SK-N-SH treated with all-trans-retinoic acid at 6 μM for 48 hours (cell line): ENCODE data around the gene MYD88.

Experiments used
- ATAC-seq: fragments of 200-7000 bp; cut with Tn5 transposase; 3 replicates; pipeline ENCODE4 v1.9.1; 2020; ENCODE audit warnings: mild to moderate bottlenecking, moderate library complexity
- ARNTL ChIP-seq: fragments of 450-650 bp; formaldehyde crosslinking; IDR thresholded peaks from 2 replicates; pipeline ENCODE4 v1.5.0; 2020; ENCODE audit warnings: low read depth, mild to moderate bottlenecking, moderate library complexity, borderline replicate concordance
- BACH2 ChIP-seq: fragments of 250-450 bp; sonication (Bioruptor Pico); IDR thresholded peaks from 2 replicates; pipeline ENCODE4 v1.9.0; 2021; ENCODE audit warnings: mild to moderate bottlenecking, borderline replicate concordance
- CREB5 ChIP-seq: fragments of 250-450 bp; sonication (Bioruptor Pico); IDR thresholded peaks from 2 replicates; pipeline ENCODE4 v1.5.1; 2020; ENCODE audit warnings: low read depth, mild to moderate bottlenecking, moderate library complexity
- CSRNP3 ChIP-seq: fragments of 250-450 bp; sonication (Bioruptor Pico); IDR thresholded peaks from 2 replicates; pipeline ENCODE4 v1.5.1; 2021; ENCODE audit warnings: mild to moderate bottlenecking, moderate library complexity
- ESRRG ChIP-seq: fragments of 250-450 bp; sonication (Bioruptor Pico); IDR thresholded peaks from 2 replicates; pipeline ENCODE4 v1.6.1; 2021; ENCODE audit warnings: mild to moderate bottlenecking
- GLIS3 ChIP-seq: fragments of 250-450 bp; sonication (Bioruptor Pico); IDR thresholded peaks from 2 replicates; pipeline ENCODE4 v1.5.0; 2020; ENCODE audit warnings: mild to moderate bottlenecking, moderate library complexity
- ISL1 ChIP-seq: fragments of 250-450 bp; sonication (Bioruptor Pico); IDR thresholded peaks from 2 replicates; pipeline ENCODE4 v2.1.2; 2022; ENCODE audit warnings: mild to moderate bottlenecking, moderate library complexity
- OSR1 ChIP-seq: fragments of 250-450 bp; sonication (Bioruptor Pico); IDR thresholded peaks from 2 replicates; pipeline ENCODE4 v1.8.0; 2022; ENCODE audit warnings: moderate library complexity, mild to moderate bottlenecking, inconsistent platforms
- PATZ1 ChIP-seq: fragments of 250-450 bp; sonication (Bioruptor Pico); IDR thresholded peaks from 2 replicates; pipeline ENCODE4 v1.8.0; 2020; ENCODE audit warnings: mild to moderate bottlenecking, moderate library complexity, borderline replicate concordance
- POU6F1 ChIP-seq: fragments of 250-450 bp; sonication (Bioruptor Pico); IDR thresholded peaks from 2 replicates; pipeline ENCODE4 v1.8.0; 2021; ENCODE audit warnings: low read depth, mild to moderate bottlenecking, moderate library complexity, borderline replicate concordance
- PPARA ChIP-seq: fragments of 250-450 bp; sonication (Bioruptor Pico); IDR thresholded peaks from 2 replicates; pipeline ENCODE4 v1.5.0; 2020; ENCODE audit warnings: mild to moderate bottlenecking, borderline replicate concordance
- SNAI2 ChIP-seq: fragments of 250-450 bp; sonication (Bioruptor Pico); IDR thresholded peaks from 2 replicates; pipeline ENCODE4 v1.5.0; 2020; ENCODE audit warnings: mild to moderate bottlenecking, moderate library complexity
- TCF4 ChIP-seq: fragments of 250-450 bp; sonication (Bioruptor Pico); IDR thresholded peaks from 2 replicates; pipeline ENCODE4 v1.8.0; 2021; ENCODE audit warnings: mild to moderate bottlenecking, moderate library complexity, borderline replicate concordance
- TOX ChIP-seq: fragments of 250-450 bp; sonication (Bioruptor Pico); IDR thresholded peaks from 2 replicates; pipeline ENCODE4 v1.8.0; 2021; ENCODE audit warnings: mild to moderate bottlenecking, moderate library complexity, borderline replicate concordance
- TSHZ2 ChIP-seq: fragments of 250-450 bp; sonication (Bioruptor Pico); IDR thresholded peaks from 2 replicates; pipeline ENCODE4 v1.5.0; 2020; ENCODE audit warnings: mild to moderate bottlenecking, moderate library complexity
- ZC3H10 ChIP-seq: fragments of 250-450 bp; sonication (Bioruptor Pico); IDR thresholded peaks from 2 replicates; pipeline ENCODE4 v1.5.1; 2021; ENCODE audit warnings: mild to moderate bottlenecking, moderate library complexity
- ZFP3 ChIP-seq: fragments of 250-450 bp; sonication (Bioruptor Pico); IDR thresholded peaks from 2 replicates; pipeline ENCODE4 v1.5.0; 2020; ENCODE audit warnings: mild to moderate bottlenecking, moderate library complexity
- ZNF565 ChIP-seq: fragments of 450-650 bp; formaldehyde crosslinking; conservative IDR thresholded peaks from 2 replicates; pipeline ENCODE4 v1.5.0; 2020; ENCODE audit warnings: low read depth, mild to moderate bottlenecking, moderate library complexity
- ZNF70 ChIP-seq: fragments of 450-650 bp; formaldehyde crosslinking; IDR thresholded peaks from 2 replicates; pipeline ENCODE4 v1.5.0; 2020; ENCODE audit warnings: mild to moderate bottlenecking, moderate library complexity
- ZNF8 ChIP-seq: fragments of 450-650 bp; formaldehyde crosslinking; IDR thresholded peaks from 2 replicates; pipeline ENCODE4 v1.5.0; 2020; ENCODE audit warnings: mild to moderate bottlenecking, moderate library complexity

MYD88 gene

GRCh38 chr3:38141952-38142273, 3.5 kb downstream of the MYD88 start:
- TF ChIP-seq ZFP3 (no peak), TCF4 (CRISPR knock-in tag) (no peak), CSRNP3 (no peak), ZNF70 (no peak), PPARA (CRISPR knock-in tag) (no peak), ISL1 (CRISPR knock-in tag) (no peak), PATZ1 (CRISPR knock-in tag) (no peak), BACH2 (no peak), POU6F1 (no peak), OSR1 (CRISPR knock-in tag) (no peak)
- ATAC-seq = no peak

- ATAC-seq = no peak
- TF ChIP-seq ISL1 (CRISPR knock-in tag) = no peak
- no peak for TF ChIP-seq CSRNP3
- TF ChIP-seq PATZ1 (CRISPR knock-in tag) = no peak
- no peak for TF ChIP-seq ZNF565
- no peak for TF ChIP-seq PPARA (CRISPR knock-in tag)
- no peak for TF ChIP-seq ESRRG
- no peak for TF ChIP-seq SNAI2 (CRISPR knock-in tag)
- no peak for TF ChIP-seq ZNF8 (CRISPR knock-in tag)
- TF ChIP-seq ZFP3 = no peak
- TF ChIP-seq TOX (CRISPR knock-in tag) = no peak
- no peak for TF ChIP-seq TCF4 (CRISPR knock-in tag)
- no peak for TF ChIP-seq OSR1 (CRISPR knock-in tag)
- no peak for TF ChIP-seq CREB5 (CRISPR knock-in tag)
- no peak for TF ChIP-seq ARNTL (CRISPR knock-in tag)
- no peak for TF ChIP-seq ZNF70
- no peak for TF ChIP-seq GLIS3 (CRISPR knock-in tag)
- no peak for TF ChIP-seq BACH2
- no peak for TF ChIP-seq ZC3H10 (CRISPR knock-in tag)
- no peak for TF ChIP-seq TSHZ2
Observed at GRCh38 chr3:38142959-38143358, 4.5 kb downstream of the MYD88 start.
